Colonic mucosa (tissue), 4 donors: ENCODE results near the gene MAPK10. TPM values are rescaled to one million over a fixed set of nuclear protein-coding genes. Genes with fewer than 3 reads are reported as not detected.
"Not testable (repeated sequence)": the region's sequence is repeated elsewhere in the genome, so short reads cannot be mapped to it uniquely, and the experiment has no call there.

ENCODE experiments used
- DNase-seq: peaks from one replicate; pipeline ENCODE4 v3.0.0-alpha.2; 2020
- H3K27ac ChIP-seq: fragments of 200-600 bp; one replicate; pipeline ENCODE4 v1.8.0; 2021
- H3K27me3 ChIP-seq: fragments of 200-600 bp; one replicate; pipeline ENCODE4 v1.8.0; 2021
- H3K36me3 ChIP-seq: fragments of 200-600 bp; one replicate; pipeline ENCODE4 v1.8.0; 2021
- H3K4me1 ChIP-seq: fragments of 200-600 bp; one replicate; pipeline ENCODE4 v1.8.0; 2021; ENCODE audit warnings: mild to moderate bottlenecking
- H3K4me3 ChIP-seq: fragments of 200-600 bp; one replicate; pipeline ENCODE4 v1.8.0; 2021
- H3K9ac ChIP-seq, 2 donors: one replicate each; pipeline ENCODE4 v1.7.0; 2013; ENCODE audit warnings: control low read depth in 2 of 2, low read depth in 2 of 2, low read length in 2 of 2
- H3K9me3 ChIP-seq: fragments of 200-600 bp; one replicate; pipeline ENCODE4 v1.8.0; 2021
- intact Hi-C: fragments of 100-400 bp; cut with DNase I; formaldehyde crosslinking; loops from one replicate; pipeline ENCODE4 v1.14.1; 2022
- total RNA-seq, 2 donors: library from RNA; stranded (reverse); fragmentation: NEBNext Ultra II Directional in 1 of 2; extraction: Animal tissue kit (Norgen Biotek cat#: 25700) in 1 of 2; gene quantifications; one replicate each; pipeline ENCODE4 v1.2.1, GENCODE V29; 2021
- TF ChIP-seq, protein P1 (sequence below): fragments of 200-600 bp; IDR thresholded peaks from one replicate; pipeline ENCODE4 v1.8.0; 2022; ENCODE audit warnings: antibody characterized with exemption, mild to moderate bottlenecking
- donor health status: healthy.
- donor health status: DM: no; HTN: no; CAD: no.
- donor health status: DM: no; HTN: no; CAD: no.

The MAPK10 gene
- total RNA-seq, 2 donors from 2014 or later = 2.6 to 4.4 TPM

DNA sequence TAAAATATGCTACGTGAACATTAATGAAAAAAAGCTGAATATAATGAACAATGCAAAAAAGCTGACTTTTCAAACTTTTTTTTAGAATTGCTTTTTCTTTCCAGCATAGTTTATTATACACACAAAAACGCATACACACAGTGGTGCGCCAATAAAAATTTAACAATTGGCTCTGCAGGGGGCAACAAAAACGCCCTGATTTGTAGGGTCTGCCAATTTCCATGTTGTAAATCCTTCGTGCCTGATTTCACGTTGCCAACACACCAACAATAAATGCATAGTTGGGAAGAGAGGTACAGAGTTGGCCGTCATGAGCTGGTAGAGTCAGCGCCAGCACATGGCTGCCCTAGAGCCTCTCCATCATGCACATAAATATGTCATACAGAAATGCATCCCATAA, 333.1 kb downstream of the MAPK10 start:
- Histone ChIP-seq H3K27ac (no peak overlapping the region), H3K4me3 (no peak overlapping the region), H3K4me1 (no peaks in the 10 kb centered on the region), H3K9ac (no peak overlapping the region), H3K27me3 (no peaks in the 10 kb centered on the region), H3K9me3 (no peaks in the 10 kb centered on the region), H3K36me3 (no peaks in the 10 kb centered on the region)
- DNase-seq = no peak
- intact Hi-C loops = no loop called here
- TF ChIP-seq, protein P1, sequence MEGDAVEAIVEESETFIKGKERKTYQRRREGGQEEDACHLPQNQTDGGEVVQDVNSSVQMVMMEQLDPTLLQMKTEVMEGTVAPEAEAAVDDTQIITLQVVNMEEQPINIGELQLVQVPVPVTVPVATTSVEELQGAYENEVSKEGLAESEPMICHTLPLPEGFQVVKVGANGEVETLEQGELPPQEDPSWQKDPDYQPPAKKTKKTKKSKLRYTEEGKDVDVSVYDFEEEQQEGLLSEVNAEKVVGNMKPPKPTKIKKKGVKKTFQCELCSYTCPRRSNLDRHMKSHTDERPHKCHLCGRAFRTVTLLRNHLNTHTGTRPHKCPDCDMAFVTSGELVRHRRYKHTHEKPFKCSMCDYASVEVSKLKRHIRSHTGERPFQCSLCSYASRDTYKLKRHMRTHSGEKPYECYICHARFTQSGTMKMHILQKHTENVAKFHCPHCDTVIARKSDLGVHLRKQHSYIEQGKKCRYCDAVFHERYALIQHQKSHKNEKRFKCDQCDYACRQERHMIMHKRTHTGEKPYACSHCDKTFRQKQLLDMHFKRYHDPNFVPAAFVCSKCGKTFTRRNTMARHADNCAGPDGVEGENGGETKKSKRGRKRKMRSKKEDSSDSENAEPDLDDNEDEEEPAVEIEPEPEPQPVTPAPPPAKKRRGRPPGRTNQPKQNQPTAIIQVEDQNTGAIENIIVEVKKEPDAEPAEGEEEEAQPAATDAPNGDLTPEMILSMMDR = no peak

DNA sequence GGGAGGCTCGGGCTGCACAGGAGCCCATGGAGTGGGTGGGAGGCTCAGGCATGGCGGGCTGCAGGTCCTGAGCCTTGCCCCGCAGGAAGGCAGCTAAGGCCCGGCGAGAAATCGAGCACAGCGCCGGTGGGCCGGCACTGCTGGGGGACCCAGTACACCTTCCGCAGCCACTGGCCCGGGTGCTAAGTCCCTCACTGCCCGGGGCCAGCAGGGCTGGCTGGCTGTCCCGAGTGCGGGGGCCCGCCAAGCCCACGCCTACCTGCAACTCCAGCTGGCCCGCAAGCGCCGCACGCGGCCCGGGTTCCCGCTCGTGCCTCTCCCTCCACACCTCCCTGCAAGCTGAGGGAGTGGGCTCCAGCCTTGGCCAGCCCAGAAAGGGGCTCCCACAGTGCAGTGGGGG, 338.2 kb downstream of the MAPK10 start:
- H3K27me3 ChIP-seq, H3K9ac ChIP-seq, H3K4me3 ChIP-seq, H3K36me3 ChIP-seq, H3K4me1 ChIP-seq, H3K9me3 ChIP-seq, DNase-seq, intact Hi-C loops, H3K27ac ChIP-seq: not testable (repeated sequence)

- no peaks in the 10 kb centered on the region for H3K27me3 ChIP-seq
- no peak overlapping the region for H3K4me3 ChIP-seq
- no peak overlapping the region for H3K9ac ChIP-seq
- no peaks in the 10 kb centered on the region for H3K36me3 ChIP-seq
- H3K27ac ChIP-seq = no peak overlapping the region
- no peaks in the 10 kb centered on the region for H3K9me3 ChIP-seq
- no peak for DNase-seq
- TF ChIP-seq, protein P1 = no peak
- H3K4me1 ChIP-seq = no peaks in the 10 kb centered on the region
- intact Hi-C loops = no loop called here
These were observed 339.9 kb downstream of the MAPK10 start for GRCh38 chr4:86019906-86020305.

DNA sequence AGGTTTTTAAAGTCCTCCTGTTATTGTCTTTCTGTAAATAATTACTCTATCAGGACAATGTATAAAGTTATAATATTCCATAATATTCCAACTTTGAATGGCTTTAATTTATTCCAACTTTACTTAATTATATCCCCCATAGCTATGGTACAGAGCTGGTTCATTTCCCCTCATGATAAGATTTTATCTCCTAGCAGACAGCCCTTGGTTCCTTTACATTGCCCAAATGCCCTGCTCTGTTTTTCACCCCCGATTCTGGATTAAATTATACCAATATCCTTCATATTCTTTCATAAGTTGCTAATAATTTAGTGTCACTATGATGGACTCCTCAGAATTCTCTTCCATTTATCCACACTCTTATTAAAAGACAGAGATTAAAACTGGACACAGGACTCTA, 340.5 kb downstream of the MAPK10 start:
- no peak overlapping the region for H3K4me3 ChIP-seq
- intact Hi-C loops = no loop called here
- TF ChIP-seq, protein P1 = no peak
- H3K9ac ChIP-seq = no peak overlapping the region
- no peaks in the 10 kb centered on the region for H3K4me1 ChIP-seq
- H3K27ac ChIP-seq = no peak overlapping the region
- DNase-seq = no peak
- H3K27me3 ChIP-seq = no peaks in the 10 kb centered on the region
- H3K9me3 ChIP-seq = no peaks in the 10 kb centered on the region
- H3K36me3 ChIP-seq = no peaks in the 10 kb centered on the region

DNA sequence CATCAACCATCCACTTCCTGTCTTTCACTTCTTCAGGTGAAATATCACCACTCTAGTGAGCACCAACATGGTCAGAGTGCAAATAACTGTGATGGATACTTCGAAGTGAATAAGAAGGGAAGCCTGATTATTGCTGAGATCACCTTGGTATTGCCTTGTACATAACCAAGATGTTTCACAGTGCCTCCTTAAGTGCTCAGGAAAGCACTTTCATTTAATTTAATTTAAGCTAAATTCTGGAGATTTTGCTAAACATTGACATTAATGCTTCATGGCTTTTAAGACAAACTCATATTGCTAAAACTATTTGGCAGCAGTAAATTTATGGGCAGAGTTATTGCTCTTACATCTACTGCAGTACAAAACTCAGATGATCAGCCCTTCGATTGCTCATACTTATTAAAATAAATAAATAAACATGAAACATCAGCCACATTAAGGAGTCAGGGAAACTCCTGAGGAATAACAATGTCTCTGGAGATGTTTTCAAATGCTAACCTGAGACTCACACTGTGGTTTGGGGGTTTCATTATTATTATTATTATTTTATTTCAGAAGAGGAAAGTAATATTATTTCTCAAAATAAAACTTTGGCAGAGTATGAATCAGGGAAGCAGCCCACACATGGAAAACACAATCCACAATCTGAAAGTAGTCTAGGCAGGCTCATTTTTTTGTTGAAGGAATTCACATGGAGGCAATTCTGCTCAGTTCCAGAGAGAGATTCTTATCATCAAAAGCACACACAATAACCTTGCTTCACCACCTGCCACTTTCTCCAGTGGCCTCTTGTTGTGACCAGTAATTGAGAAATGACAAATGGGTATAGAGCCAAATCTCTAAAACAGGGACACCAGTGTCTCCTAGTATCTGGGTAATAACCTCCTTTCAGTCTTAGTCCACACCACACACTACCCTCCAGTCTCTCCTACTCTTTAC, 344.2 kb downstream of the MAPK10 start:
- TF ChIP-seq, protein P1 = no peak

GRCh38 chr4:86014599-86014998, 345.3 kb downstream of the MAPK10 start:
- no peak overlapping the region for H3K9ac ChIP-seq
- H3K4me1 ChIP-seq = no peaks in the 10 kb centered on the region
- no peaks in the 10 kb centered on the region for H3K9me3 ChIP-seq
- TF ChIP-seq, protein P1 = no peak
- no peak overlapping the region for H3K27ac ChIP-seq
- no peak overlapping the region for H3K4me3 ChIP-seq
- H3K36me3 ChIP-seq = no peaks in the 10 kb centered on the region
- no peak for DNase-seq
- H3K27me3 ChIP-seq = no peaks in the 10 kb centered on the region
- intact Hi-C loops = no loop called here

More for the DNA sequence above, 344.2 kb downstream of the MAPK10 start:
- H3K9ac ChIP-seq = no peak overlapping the region
- no peak overlapping the region for H3K4me3 ChIP-seq
- intact Hi-C loops = no loop called here
- no peak for DNase-seq
- no peaks in the 10 kb centered on the region for H3K4me1 ChIP-seq
- H3K27me3 ChIP-seq = no peaks in the 10 kb centered on the region
- no peaks in the 10 kb centered on the region for H3K36me3 ChIP-seq
- H3K9me3 ChIP-seq = no peaks in the 10 kb centered on the region
- H3K27ac ChIP-seq = no peak overlapping the region
